GM23248 (cell line): ENCODE data around the gene CEP85. TPM values are rescaled to one million over a fixed set of nuclear protein-coding genes. Genes with fewer than 3 reads are reported as not detected.
A peak's percentile ranks its signal among the peaks of the same experiment; 100 is the strongest.

Experiments
- DNase-seq: peaks from one replicate; pipeline ENCODE4 v3.0.0-alpha.2; 2015
- H2AFZ ChIP-seq: fragments of 200-600 bp; sonication (generic); 2 replicates; pipeline ENCODE4 v1.6.1; 2016; ENCODE audit warnings: antibody characterized with exemption
- H3F3A ChIP-seq: fragments of 200-600 bp; sonication (generic); 2 replicates; pipeline ENCODE4 v1.6.1; 2016; ENCODE audit warnings: mild to moderate bottlenecking, antibody characterized with exemption, mixed run types; ENCODE audit not compliant: insufficient read depth
- H3K27ac ChIP-seq: fragments of 200-600 bp; sonication (generic); 2 replicates; pipeline ENCODE4 v1.5.1; 2016; ENCODE audit warnings: mild to moderate bottlenecking
- H3K27me3 ChIP-seq: fragments of 200-600 bp; sonication (generic); replicated peaks from 2 replicates; pipeline ENCODE4 v1.6.1; 2016; ENCODE audit warnings: mild to moderate bottlenecking; ENCODE audit not compliant: insufficient read depth
- H3K36me3 ChIP-seq: fragments of 200-600 bp; sonication (generic); 2 replicates; pipeline ENCODE4 v1.6.1; 2016; ENCODE audit warnings: low read depth, mild to moderate bottlenecking
- H3K4me1 ChIP-seq: fragments of 200-600 bp; sonication (generic); 2 replicates; pipeline ENCODE4 v1.6.1; 2016; ENCODE audit warnings: mild to moderate bottlenecking; ENCODE audit not compliant: insufficient read depth
- H3K4me2 ChIP-seq: fragments of 200-600 bp; sonication (generic); one replicate; pipeline ENCODE4 v1.6.1; 2016; ENCODE audit warnings: mild to moderate bottlenecking; ENCODE audit not compliant: unreplicated experiment
- H3K4me3 ChIP-seq: fragments of 200-600 bp; sonication (generic); 2 replicates; pipeline ENCODE4 v1.5.1; 2016; ENCODE audit warnings: mild to moderate bottlenecking
- H3K79me2 ChIP-seq: fragments of 200-600 bp; sonication (generic); 2 replicates; pipeline ENCODE4 v1.6.1; 2016; ENCODE audit warnings: mild to moderate bottlenecking; ENCODE audit not compliant: insufficient read depth
- H3K9ac ChIP-seq: fragments of 200-600 bp; sonication (generic); 2 replicates; pipeline ENCODE4 v1.6.1; 2016; ENCODE audit warnings: mild to moderate bottlenecking
- H3K9me2 ChIP-seq: fragments of 200-600 bp; sonication (generic); 2 replicates; pipeline ENCODE4 v1.6.1; 2016; ENCODE audit warnings: mixed run types, mild to moderate bottlenecking, moderate library complexity; ENCODE audit not compliant: insufficient read depth
- H3K9me3 ChIP-seq: fragments of 200-600 bp; sonication (generic); one replicate; pipeline ENCODE4 v1.6.1; 2017; ENCODE audit warnings: low read depth
- H4K20me1 ChIP-seq: fragments of 200-600 bp; sonication (generic); 2 replicates; pipeline ENCODE4 v1.6.0; 2016; ENCODE audit not compliant: insufficient read depth
- EZH2 ChIP-seq: fragments of 200-600 bp; sonication (generic); IDR thresholded peaks from 2 replicates; pipeline ENCODE4 v1.6.1; 2018; ENCODE audit warnings: antibody characterized with exemption, mild to moderate bottlenecking; ENCODE audit not compliant: insufficient read depth, poor library complexity, severe bottlenecking
- EZH2phosphoT487 ChIP-seq: fragments of 200-600 bp; sonication (generic); IDR thresholded peaks from 2 replicates; pipeline ENCODE4 v1.6.1; 2018; ENCODE audit warnings: antibody characterized with exemption, moderate library complexity, mild to moderate bottlenecking, low read depth; ENCODE audit not compliant: insufficient read depth
- WGBS, 2 experiments: methylation state at CpG; one replicate each; pipeline ENCODE4 v1.1.6; 2015 to 2017; ENCODE audit warnings: low lambda C conversion rate in 2 of 2, low coverage in 1 of 2; ENCODE audit errors: missing lambda C conversion rate in 2 of 2; 5-methylcytosine and 5-hydroxymethylcytosine counted together
- in situ Hi-C: fragments of 300-500 bp; cut with MboI; formaldehyde crosslinking; loops from 2 replicates; pipeline ENCODE4 v1.15.0; 2020
- polyA plus RNA-seq: library from polyadenylated mRNA; unstranded; fragments of >200 nt; fragmentation: Nextera tagmentation; extraction: Ambion mirVana; gene quantifications from 2 replicates; pipeline ENCODE4 v1.2.1, GENCODE V29; 2016
- total RNA-seq: library from RNA; depleted of rRNA; stranded (reverse); fragments of >200 nt; shearing (Covaris generic); gene quantifications from 2 replicates; pipeline ENCODE4 v1.2.3, GENCODE V29; 2014

Gene CEP85
- total and polyA plus RNA-seq, 2 experiments from 2014 or later: 5.0 to 6.2 TPM

GRCh38 chr1:26297791-26298124 lies 63.8 kb downstream of the CEP85 start:
- no peaks in the 10 kb centered on the region for H3K79me2 ChIP-seq
- no peaks in the 10 kb centered on the region for H3K9me2 ChIP-seq
- no peak overlapping the region for H2AFZ ChIP-seq
- TF ChIP-seq EZH2phosphoT487 (no peak), EZH2 (no peak)
- H3K4me2 ChIP-seq: no peak overlapping the region
- H3K36me3 ChIP-seq: no peaks in the 10 kb centered on the region
- H3K27me3 ChIP-seq: no peaks in the 10 kb centered on the region
- WGBS, 2 experiments: 74 to 97% methylated on average over 4 to 6 of the region's 6 CpGs
- no peak overlapping the region for H3K4me3 ChIP-seq
- H3K27ac ChIP-seq: no peak overlapping the region
- H3F3A ChIP-seq: peaks cover 5% of the 10 kb centered on the region; the same call in 1 of the 2 replicates
- H3K4me1 ChIP-seq: peaks cover 3% of the 10 kb centered on the region
- no peaks in the 10 kb centered on the region for H4K20me1 ChIP-seq
- in situ Hi-C loops: no loop called here
- H3K9ac ChIP-seq: no peak overlapping the region
- no peaks in the 10 kb centered on the region for H3K9me3 ChIP-seq
- no peak for DNase-seq

GRCh38 chr1:26300578-26301275 lies 66.7 kb downstream of the CEP85 start:
- Histone ChIP-seq H3F3A (peaks cover 10% of the 10 kb centered on the region), H3K36me3 (no peaks in the 10 kb centered on the region), H3K9me2 (no peaks in the 10 kb centered on the region), H3K79me2 (no peaks in the 10 kb centered on the region), H3K4me3 (no peak overlapping the region), H3K9ac (no peak overlapping the region), H3K27ac (no peak overlapping the region), H2AFZ (no peak overlapping the region), H3K4me1 (peaks cover 10% of the 10 kb centered on the region), H3K27me3 (no peaks in the 10 kb centered on the region), H4K20me1 (no peaks in the 10 kb centered on the region), H3K4me2 (no peak overlapping the region), H3K9me3 (no peaks in the 10 kb centered on the region)
- WGBS, 2 experiments: 84 to 91% methylated on average over 10 to 11 of the region's 11 CpGs
- TF ChIP-seq EZH2 (no peak), EZH2phosphoT487 (no peak)
- in situ Hi-C loops: no loop called here
- no peak for DNase-seq

GRCh38 chr1:26302733-26303405 lies 68.9 kb downstream of the CEP85 start:
- DNase-seq: peak; percentile 72
- 40 to 45% methylated on average over 8 of the region's 8 CpGs for WGBS, 2 experiments
- H3K9me2 ChIP-seq: no peaks in the 10 kb centered on the region

GRCh38 chr1:26305667-26306289 lies 71.8 kb downstream of the CEP85 start:
- no peaks in the 10 kb centered on the region for H3K9me2 ChIP-seq
- no peaks in the 10 kb centered on the region for H4K20me1 ChIP-seq
- H2AFZ ChIP-seq: peak overlapping the region; percentile 95
- TF ChIP-seq EZH2phosphoT487 (no peak), EZH2 (no peak)
- no peaks in the 10 kb centered on the region for H3K79me2 ChIP-seq
- no peak for DNase-seq
- H3K9ac ChIP-seq: peak overlapping the region; percentile 86
- H3K9me3 ChIP-seq: no peaks in the 10 kb centered on the region
- H3K27ac ChIP-seq: peak overlapping the region; percentile 27
- H3K4me2 ChIP-seq: peak overlapping the region; percentile 93
- H3K36me3 ChIP-seq: no peaks in the 10 kb centered on the region
- H3K4me1 ChIP-seq: peaks cover 10% of the 10 kb centered on the region
- peaks cover 16% of the 10 kb centered on the region for H3F3A ChIP-seq
- in situ Hi-C loops: no loop called here
- 52 to 54% methylated on average over 8 of the region's 8 CpGs for WGBS, 2 experiments
- peak overlapping the region; percentile 85 for H3K4me3 ChIP-seq
- no peaks in the 10 kb centered on the region for H3K27me3 ChIP-seq

More at GRCh38 chr1:26302733-26303405, 68.9 kb downstream of the CEP85 start:
- H3K27ac ChIP-seq: peak overlapping the region; percentile 36
- peaks cover 10% of the 10 kb centered on the region for H3K4me1 ChIP-seq
- no peaks in the 10 kb centered on the region for H3K36me3 ChIP-seq
- TF ChIP-seq EZH2 (no peak), EZH2phosphoT487 (no peak)
- H4K20me1 ChIP-seq: no peaks in the 10 kb centered on the region
- H3K4me2 ChIP-seq: no peak overlapping the region
- 0 out of 2 replicates have a peak overlapping the region, but pooled peaks have one; percentile 3 for H3K9ac ChIP-seq
- no peaks in the 10 kb centered on the region for H3K27me3 ChIP-seq
- H2AFZ ChIP-seq: peak overlapping the region; percentile 33
- H3F3A ChIP-seq: peaks cover 16% of the 10 kb centered on the region
- H3K4me3 ChIP-seq: no peak overlapping the region
- no peaks in the 10 kb centered on the region for H3K79me2 ChIP-seq
- in situ Hi-C loops: no loop called here
- H3K9me3 ChIP-seq: no peaks in the 10 kb centered on the region
